PC-3 (cell line): ENCODE measurements around the gene UQCC2. TPM values are rescaled to one million over a fixed set of nuclear protein-coding genes. Genes with fewer than 3 reads are reported as not detected.

Experiments
- ATAC-seq: fragments of 200-7000 bp; cut with Tn5 transposase; 2 replicates; pipeline ENCODE4 v1.9.1; 2020; ENCODE audit warnings: mild to moderate bottlenecking, moderate library complexity
- BruUV-seq: library from RNA; stranded (reverse); fragments of 400-500 nt; replicated peaks from 2 replicates; lab custom pipeline; 2021; lab: Mats Ljungman, UMichigan
- CTCF ChIA-PET: fragments of 300-600 bp; sonication (Branson Sonifier 250); formaldehyde crosslinking; loops from one replicate; lab custom pipeline; 2022; ENCODE audit warnings: antibody characterized with exemption; lab: Charles Lee
- POLR2A ChIA-PET: fragments of 300-600 bp; sonication (Branson Sonifier 250); formaldehyde crosslinking; loops from one replicate; lab custom pipeline; 2022; ENCODE audit warnings: antibody characterized with exemption; ENCODE audit not compliant: unreplicated experiment; lab: Charles Lee
- DNase-seq: peaks from one replicate; pipeline ENCODE4 v3.0.0-alpha.2; 2015
- H2AFZ ChIP-seq: fragments of 300-600 bp; sonication (generic); 2 replicates; pipeline ENCODE4 v1.6.0; 2016; ENCODE audit warnings: antibody characterized with exemption, low read length
- H3F3A ChIP-seq: fragments of 300-600 bp; sonication (generic); one replicate; pipeline ENCODE4 v1.6.0; 2017; ENCODE audit warnings: antibody characterized with exemption, low read length, control low read depth, mild to moderate bottlenecking; ENCODE audit not compliant: unreplicated experiment
- H3K27ac ChIP-seq: fragments of 300-600 bp; sonication (generic); 2 replicates; pipeline ENCODE4 v1.5.1; 2016; ENCODE audit warnings: mild to moderate bottlenecking, low read length
- H3K27me3 ChIP-seq: fragments of 300-600 bp; sonication (generic); 2 replicates; pipeline ENCODE4 v1.6.1; 2016; ENCODE audit warnings: low read length, mixed read lengths
- H3K36me3 ChIP-seq: fragments of 300-600 bp; sonication (generic); 2 replicates; pipeline ENCODE4 v1.6.1; 2016; ENCODE audit warnings: low read depth, mixed run types, low read length, mixed read lengths
- H3K4me1 ChIP-seq: fragments of 300-600 bp; sonication (generic); 2 replicates; pipeline ENCODE4 v1.5.1; 2016; ENCODE audit warnings: low read length; ENCODE audit not compliant: insufficient read depth
- H3K4me2 ChIP-seq: fragments of 300-600 bp; sonication (generic); 2 replicates; pipeline ENCODE4 v1.6.0; 2016; ENCODE audit warnings: low read length
- H3K4me3 ChIP-seq: fragments of 300-600 bp; sonication (generic); 2 replicates; pipeline ENCODE4 v1.5.1; 2016; ENCODE audit warnings: mild to moderate bottlenecking, low read length, mixed read lengths
- H3K79me2 ChIP-seq: fragments of 300-600 bp; sonication (generic); 2 replicates; pipeline ENCODE4 v1.6.1; 2017; ENCODE audit warnings: low read length, mixed read lengths
- H3K9ac ChIP-seq: fragments of 300-600 bp; sonication (generic); 2 replicates; pipeline ENCODE4 v1.6.0; 2016; ENCODE audit warnings: mild to moderate bottlenecking, low read length
- H3K9me2 ChIP-seq: fragments of 300-600 bp; sonication (generic); replicated peaks from 2 replicates; pipeline ENCODE4 v1.6.1; 2016; ENCODE audit warnings: mixed run types, low read length, mixed read lengths
- H3K9me3 ChIP-seq: fragments of 300-600 bp; sonication (generic); 2 replicates; pipeline ENCODE4 v1.6.1; 2016; ENCODE audit warnings: low read length, mixed read lengths
- H4K20me1 ChIP-seq: fragments of 300-600 bp; sonication (generic); 2 replicates; pipeline ENCODE4 v1.6.1; 2016; ENCODE audit warnings: low read length, mixed read lengths
- CTCF ChIP-seq: fragments of 300-600 bp; sonication (generic); conservative IDR thresholded peaks from 2 replicates; pipeline ENCODE4 v1.5.1; 2017; ENCODE audit warnings: antibody characterized with exemption, low read depth, mild to moderate bottlenecking, low read length
- EZH2 ChIP-seq: fragments of 300-600 bp; sonication (generic); IDR thresholded peaks from one replicate; pipeline ENCODE4 v1.6.1; 2017; ENCODE audit warnings: antibody characterized with exemption, mild to moderate bottlenecking, low read length; ENCODE audit not compliant: unreplicated experiment
- EZH2phosphoT487 ChIP-seq: fragments of 300-600 bp; sonication (generic); IDR thresholded peaks from 2 replicates; pipeline ENCODE4 v1.6.1; 2018; ENCODE audit warnings: mild to moderate bottlenecking, antibody characterized with exemption, low read length, borderline replicate concordance
- intact Hi-C: fragments of 100-400 bp; cut with micrococcal nuclease; formaldehyde crosslinking; loops from 2 replicates; pipeline ENCODE4 v1.9.0; 2023
- total RNA-seq: library from RNA; depleted of rRNA; stranded (reverse); fragments of >200 nt; gene quantifications from 2 replicates; pipeline ENCODE4 v1.2.3, GENCODE V29; 2014

UQCC2 gene
- total RNA-seq, 1 experiment from 2014 or later: 107 TPM

- H3K4me2 ChIP-seq: no peak overlapping the region
- H3F3A ChIP-seq: no peaks in the 10 kb centered on the region
- no peaks in the 10 kb centered on the region for H3K9me3 ChIP-seq
- ATAC-seq: no peak
- no peak overlapping the region for H3K9ac ChIP-seq
- no peaks in the 10 kb centered on the region for H4K20me1 ChIP-seq
- ChIA-PET CTCF (no interaction called here), POLR2A (no interaction called here)
- no peaks in the 10 kb centered on the region for H3K27me3 ChIP-seq
- H3K9me2 ChIP-seq: no peaks in the 10 kb centered on the region
- no peak overlapping the region for H3K27ac ChIP-seq
- H3K4me1 ChIP-seq: peaks cover 3% of the 10 kb centered on the region
- H3K79me2 ChIP-seq: no peaks in the 10 kb centered on the region
- peaks cover 21% of the 10 kb centered on the region for H3K36me3 ChIP-seq
- no peak for TF ChIP-seq EZH2
- TF ChIP-seq EZH2phosphoT487: no peak
- no peak for TF ChIP-seq CTCF
- H2AFZ ChIP-seq: no peak overlapping the region
- intact Hi-C loops: no loop called here
- no peak for DNase-seq
- no peak overlapping the region for H3K4me3 ChIP-seq
- no TSS peak for BruUV-seq
These were observed 29.2 kb downstream of the UQCC2 start for GRCh38 chr6:33682341-33682740.

GRCh38 chr6:33679761-33680160 lies 31.7 kb downstream of the UQCC2 start:
- Histone ChIP-seq H3K79me2 (no peaks in the 10 kb centered on the region), H3K4me1 (peaks cover 15% of the 10 kb centered on the region), H3K36me3 (peaks cover 20% of the 10 kb centered on the region), H3K4me2 (no peak overlapping the region), H4K20me1 (no peaks in the 10 kb centered on the region), H3K27ac (no peak overlapping the region), H3K4me3 (no peak overlapping the region), H3K9ac (no peak overlapping the region), H3K9me3 (no peaks in the 10 kb centered on the region), H3K27me3 (no peaks in the 10 kb centered on the region), H3K9me2 (no peaks in the 10 kb centered on the region), H2AFZ (no peak overlapping the region), H3F3A (no peaks in the 10 kb centered on the region)
- no peak for DNase-seq
- TF ChIP-seq EZH2 (no peak), EZH2phosphoT487 (no peak), CTCF (no peak)
- ChIA-PET POLR2A (interaction anchor here (0.6 kb wide), 2 partner anchors 118 to 382 kb away, joined by 4 read pairs; no protein-coding TSS in a partner anchor), CTCF (no interaction called here)
- ATAC-seq: no peak
- intact Hi-C loops: no loop called here
- BruUV-seq: no TSS peak

GRCh38 chr6:33678932-33679490 lies 32.5 kb downstream of the UQCC2 start:
- Histone ChIP-seq H4K20me1 (no peaks in the 10 kb centered on the region), H3K4me2 (no peak overlapping the region), H3K9me2 (no peaks in the 10 kb centered on the region), H3K9me3 (no peaks in the 10 kb centered on the region), H3F3A (no peaks in the 10 kb centered on the region), H2AFZ (no peak overlapping the region), H3K36me3 (peaks cover 20% of the 10 kb centered on the region), H3K4me1 (peaks cover 15% of the 10 kb centered on the region), H3K79me2 (no peaks in the 10 kb centered on the region), H3K27ac (no peak overlapping the region), H3K9ac (no peak overlapping the region), H3K27me3 (no peaks in the 10 kb centered on the region), H3K4me3 (no peak overlapping the region)
- BruUV-seq: no TSS peak
- CTCF ChIA-PET: no interaction called here
- TF ChIP-seq EZH2phosphoT487: no peak
- no peak for TF ChIP-seq CTCF
- no peak for TF ChIP-seq EZH2
- intact Hi-C loops: no loop called here
- POLR2A ChIA-PET: interaction anchor here (0.6 kb wide), 1 partner anchor 117 kb away, joined by 4 read pairs; no protein-coding TSS in a partner anchor
- ATAC-seq (no peak), DNase-seq (no peak)
